OCI-LY3 (cell line): ENCODE results near the gene TACC2.
A peak's percentile ranks its signal among the peaks of the same experiment; 100 is the strongest.

Experiments used
- EZH2phosphoT487 ChIP-seq: fragments of 200-600 bp; shearing (Covaris generic); IDR thresholded peaks from 2 replicates; pipeline ENCODE4 v1.6.1; 2018; ENCODE audit warnings: antibody characterized with exemption, mixed run types, low read depth
- TF ChIP-seq, protein P1 (sequence below): fragments of 200-600, 300-600 bp; sonication (generic); IDR thresholded peaks from 2 replicates; pipeline ENCODE4 v1.5.1; 2014; ENCODE audit warnings: antibody characterized with exemption, low read length, low read depth

DNA sequence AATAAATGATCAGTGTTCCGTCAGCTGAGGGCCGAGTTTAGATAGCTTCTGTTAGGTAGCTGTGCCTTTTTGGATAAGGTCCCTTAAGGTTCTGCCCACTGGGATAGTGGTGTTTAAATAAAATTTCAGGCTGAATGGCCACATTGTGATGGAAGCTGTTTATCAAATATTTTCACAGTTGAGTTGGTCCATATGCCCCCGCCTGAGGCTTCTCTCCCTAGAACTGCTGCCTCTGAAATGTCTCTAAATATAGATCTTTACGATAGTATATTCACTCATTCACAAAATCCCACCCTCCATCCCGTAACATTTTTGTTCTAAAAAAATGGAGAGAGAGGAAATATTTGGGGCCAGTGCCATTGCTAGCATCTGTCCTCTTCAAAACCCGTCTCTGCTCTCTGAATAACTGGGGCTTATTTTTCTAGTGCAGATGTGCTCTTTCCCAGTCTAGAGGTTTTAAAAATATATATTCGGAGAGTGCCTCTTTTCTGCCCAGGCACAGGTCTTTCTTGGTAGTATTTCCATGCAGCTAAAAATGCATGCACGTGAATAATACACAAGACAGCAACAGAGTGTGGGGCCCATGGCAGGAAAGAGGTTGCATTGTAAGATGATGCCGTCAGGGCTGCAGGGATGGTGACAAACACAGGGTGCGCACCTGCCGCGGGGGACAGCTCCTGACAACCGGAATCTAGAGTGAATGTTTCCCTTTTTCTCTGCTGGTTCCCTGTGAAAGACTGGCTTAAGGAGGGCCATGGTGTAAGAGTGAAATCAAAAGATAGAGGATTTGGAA lies 176.7 kb downstream of the TACC2 start:
- TF ChIP-seq, protein P1, sequence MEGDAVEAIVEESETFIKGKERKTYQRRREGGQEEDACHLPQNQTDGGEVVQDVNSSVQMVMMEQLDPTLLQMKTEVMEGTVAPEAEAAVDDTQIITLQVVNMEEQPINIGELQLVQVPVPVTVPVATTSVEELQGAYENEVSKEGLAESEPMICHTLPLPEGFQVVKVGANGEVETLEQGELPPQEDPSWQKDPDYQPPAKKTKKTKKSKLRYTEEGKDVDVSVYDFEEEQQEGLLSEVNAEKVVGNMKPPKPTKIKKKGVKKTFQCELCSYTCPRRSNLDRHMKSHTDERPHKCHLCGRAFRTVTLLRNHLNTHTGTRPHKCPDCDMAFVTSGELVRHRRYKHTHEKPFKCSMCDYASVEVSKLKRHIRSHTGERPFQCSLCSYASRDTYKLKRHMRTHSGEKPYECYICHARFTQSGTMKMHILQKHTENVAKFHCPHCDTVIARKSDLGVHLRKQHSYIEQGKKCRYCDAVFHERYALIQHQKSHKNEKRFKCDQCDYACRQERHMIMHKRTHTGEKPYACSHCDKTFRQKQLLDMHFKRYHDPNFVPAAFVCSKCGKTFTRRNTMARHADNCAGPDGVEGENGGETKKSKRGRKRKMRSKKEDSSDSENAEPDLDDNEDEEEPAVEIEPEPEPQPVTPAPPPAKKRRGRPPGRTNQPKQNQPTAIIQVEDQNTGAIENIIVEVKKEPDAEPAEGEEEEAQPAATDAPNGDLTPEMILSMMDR, result no peak
- TF ChIP-seq EZH2phosphoT487, result peak; percentile 28; the same call in 1 of the 2 replicates
